ENCODE measurements around the gene KHK. TPM values are rescaled to one million over a fixed set of nuclear protein-coding genes. Genes with fewer than 3 reads are reported as not detected.

KHK gene
- total RNA-seq, 1 donor: 0.36 TPM

- Histone ChIP-seq H3K4me2 (ENCODE audit: insufficient read depth, low read length) (peak overlapping the region; percentile 84), H3K36me3 (ENCODE audit: insufficient read depth, low read length) (no peaks in the 10 kb centered on the region), H3K4me3 (ENCODE audit: insufficient read depth, low read length) (peak overlapping the region; percentile 66), H3K27me3 (ENCODE audit: insufficient read depth, low read length) (no peaks in the 10 kb centered on the region), H2AFZ (ENCODE audit: low read length) (peak overlapping the region; percentile 97), H3K4me1 (ENCODE audit: insufficient read depth, low read length) (peaks cover 5% of the 10 kb centered on the region), H3K27ac (ENCODE audit: low read depth, low read length) (no peak overlapping the region), H3K9me3 (ENCODE audit: low read depth, low read length) (no peaks in the 10 kb centered on the region), H4K20me1 (ENCODE audit: insufficient read depth, low read length) (no peaks in the 10 kb centered on the region), H3K79me2 (ENCODE audit: insufficient read depth, low read length) (no peaks in the 10 kb centered on the region)
- TF ChIP-seq CTCF (IDR thresholded peaks at IDR 0.05; ENCODE audit: extremely low read depth, low read depth, low read length): no peak
- DNase-seq (ENCODE audit: insufficient read length, low spot score, missing footprints): peak; percentile 99
Measured at GRCh38 chr2:27095745-27096651, 9.4 kb downstream of the KHK start.

DNA sequence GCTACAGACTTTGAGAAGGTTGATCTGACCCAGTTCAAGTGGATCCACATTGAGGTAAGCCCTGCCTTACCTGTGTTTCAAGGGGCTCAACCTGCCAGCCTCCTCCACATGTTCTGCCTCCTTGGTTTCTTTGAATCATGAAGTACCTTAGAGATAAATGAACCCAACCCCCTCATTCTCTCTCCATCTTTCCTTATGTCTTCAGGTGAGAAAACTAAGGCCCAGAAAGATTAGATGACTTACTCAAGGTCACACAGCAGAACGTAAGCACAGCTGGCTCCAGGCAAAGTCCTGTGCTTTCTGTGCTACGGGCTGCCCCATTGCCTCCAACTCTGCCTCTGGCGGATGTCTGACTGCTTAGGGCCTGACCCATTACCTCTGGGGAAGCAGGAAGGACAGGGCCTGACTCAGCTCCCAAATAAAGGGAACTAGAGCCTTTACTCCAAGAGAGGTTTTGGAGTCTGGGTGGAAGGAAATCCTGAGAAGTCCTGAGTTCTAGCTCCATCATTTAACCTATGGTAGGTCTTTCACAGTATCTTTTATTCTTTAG lies 10.3 kb downstream of the KHK start:
- no peak overlapping the region for H2AFZ ChIP-seq (ENCODE audit: low read length)
- H3K4me1 ChIP-seq (ENCODE audit: insufficient read depth, low read length): peaks cover 5% of the 10 kb centered on the region
- no peak overlapping the region for H3K4me3 ChIP-seq (ENCODE audit: insufficient read depth, low read length)
- peak; percentile 69 for DNase-seq (ENCODE audit: insufficient read length, low spot score, missing footprints)
- H3K27ac ChIP-seq (ENCODE audit: low read depth, low read length): no peak overlapping the region
- H3K36me3 ChIP-seq (ENCODE audit: insufficient read depth, low read length): no peaks in the 10 kb centered on the region
- no peaks in the 10 kb centered on the region for H3K79me2 ChIP-seq (ENCODE audit: insufficient read depth, low read length)
- H3K27me3 ChIP-seq (ENCODE audit: insufficient read depth, low read length): no peaks in the 10 kb centered on the region
- H3K4me2 ChIP-seq (ENCODE audit: insufficient read depth, low read length): no peak overlapping the region
- no peaks in the 10 kb centered on the region for H3K9me3 ChIP-seq (ENCODE audit: low read depth, low read length)
- no peaks in the 10 kb centered on the region for H4K20me1 ChIP-seq (ENCODE audit: insufficient read depth, low read length)
- TF ChIP-seq CTCF (IDR thresholded peaks at IDR 0.05; ENCODE audit: extremely low read depth, low read depth, low read length): no peak

- Histone ChIP-seq H3K9me3 (ENCODE audit: low read depth, low read length) (no peaks in the 10 kb centered on the region), H3K4me3 (ENCODE audit: insufficient read depth, low read length) (no peak overlapping the region), H3K36me3 (ENCODE audit: insufficient read depth, low read length) (no peaks in the 10 kb centered on the region), H3K79me2 (ENCODE audit: insufficient read depth, low read length) (no peaks in the 10 kb centered on the region), H3K4me2 (ENCODE audit: insufficient read depth, low read length) (no peak overlapping the region), H2AFZ (ENCODE audit: low read length) (no peak overlapping the region), H4K20me1 (ENCODE audit: insufficient read depth, low read length) (no peaks in the 10 kb centered on the region), H3K27me3 (ENCODE audit: insufficient read depth, low read length) (no peaks in the 10 kb centered on the region), H3K4me1 (ENCODE audit: insufficient read depth, low read length) (peaks cover 5% of the 10 kb centered on the region), H3K27ac (ENCODE audit: low read depth, low read length) (no peak overlapping the region)
- no peak for TF ChIP-seq CTCF (IDR thresholded peaks at IDR 0.05; ENCODE audit: extremely low read depth, low read depth, low read length)
- no peak for DNase-seq (ENCODE audit: insufficient read length, low spot score, missing footprints)
Measured at GRCh38 chr2:27097341-27097740, 10.8 kb downstream of the KHK start.

GRCh38 chr2:27099334-27099955 lies 12.9 kb downstream of the KHK start:
- peak; percentile 45 for DNase-seq (ENCODE audit: insufficient read length, low spot score, missing footprints)
- no peak overlapping the region for H2AFZ ChIP-seq (ENCODE audit: low read length)
- no peaks in the 10 kb centered on the region for H3K79me2 ChIP-seq (ENCODE audit: insufficient read depth, low read length)

More at GRCh38 chr2:27099334-27099955, 12.9 kb downstream of the KHK start:
- Histone ChIP-seq H3K27ac (ENCODE audit: low read depth, low read length) (no peak overlapping the region), H3K4me3 (ENCODE audit: insufficient read depth, low read length) (no peak overlapping the region), H3K9me3 (ENCODE audit: low read depth, low read length) (no peaks in the 10 kb centered on the region), H3K4me1 (ENCODE audit: insufficient read depth, low read length) (peaks cover 5% of the 10 kb centered on the region), H4K20me1 (ENCODE audit: insufficient read depth, low read length) (no peaks in the 10 kb centered on the region), H3K4me2 (ENCODE audit: insufficient read depth, low read length) (no peak overlapping the region), H3K27me3 (ENCODE audit: insufficient read depth, low read length) (no peaks in the 10 kb centered on the region), H3K36me3 (ENCODE audit: insufficient read depth, low read length) (no peaks in the 10 kb centered on the region)
- TF ChIP-seq CTCF (IDR thresholded peaks at IDR 0.05; ENCODE audit: extremely low read depth, low read depth, low read length): no peak

Data from osteoblast (primary cell).